GM06990 (cell line): ENCODE data around the gene BCL7B.

Source experiments
- DNase-seq: peaks from one replicate; pipeline ENCODE4 v3.0.0-alpha.2; 2011; ENCODE audit not compliant: insufficient read length; ENCODE audit errors: extremely low read depth
- H3K27me3 ChIP-seq: replicated peaks from 2 replicates; pipeline ENCODE4 v1.6.0; 2011; ENCODE audit warnings: low read length; ENCODE audit not compliant: control insufficient read depth, insufficient read depth
- H3K36me3 ChIP-seq: 2 replicates; pipeline ENCODE4 v1.5.1; 2011; ENCODE audit warnings: low read length; ENCODE audit not compliant: control insufficient read depth, insufficient read depth
- H3K4me3 ChIP-seq: replicated peaks from 2 replicates; pipeline ENCODE4 v1.5.1; 2011; ENCODE audit warnings: low read depth, mild to moderate bottlenecking, control low read depth, low read length
- CTCF ChIP-seq: IDR thresholded peaks from 2 replicates; pipeline ENCODE4 v1.5.1; 2011; ENCODE audit warnings: low read length, control low read depth, mild to moderate bottlenecking, inconsistent platforms; ENCODE audit not compliant: insufficient read depth, poor library complexity, severe bottlenecking

BCL7B gene

GRCh38 chr7:73573791-73574190, 16.3 kb upstream of the BCL7B start:
- TF ChIP-seq CTCF = no peak
- no peak for DNase-seq
- no peaks in the 10 kb centered on the region for H3K27me3 ChIP-seq
- peaks cover 39% of the 10 kb centered on the region for H3K36me3 ChIP-seq
- no peak overlapping the region for H3K4me3 ChIP-seq

- Histone ChIP-seq H3K27me3 (no peaks in the 10 kb centered on the region), H3K36me3 (peaks cover 41% of the 10 kb centered on the region), H3K4me3 (no peak overlapping the region)
- TF ChIP-seq CTCF = no peak
- DNase-seq = no peak
These were observed 15.8 kb upstream of the BCL7B start for GRCh38 chr7:73573276-73573675.

GRCh38 chr7:73572767-73573186, 15.3 kb upstream of the BCL7B start:
- peaks cover 41% of the 10 kb centered on the region for H3K36me3 ChIP-seq
- TF ChIP-seq CTCF = no peak
- no peak overlapping the region for H3K4me3 ChIP-seq
- no peak for DNase-seq
- H3K27me3 ChIP-seq = no peaks in the 10 kb centered on the region

- no peak for DNase-seq
- TF ChIP-seq CTCF = no peak
- Histone ChIP-seq H3K4me3 (no peak overlapping the region), H3K36me3 (peaks cover 41% of the 10 kb centered on the region), H3K27me3 (no peaks in the 10 kb centered on the region)
These were observed 13.5 kb upstream of the BCL7B start for GRCh38 chr7:73570977-73571376.

DNA sequence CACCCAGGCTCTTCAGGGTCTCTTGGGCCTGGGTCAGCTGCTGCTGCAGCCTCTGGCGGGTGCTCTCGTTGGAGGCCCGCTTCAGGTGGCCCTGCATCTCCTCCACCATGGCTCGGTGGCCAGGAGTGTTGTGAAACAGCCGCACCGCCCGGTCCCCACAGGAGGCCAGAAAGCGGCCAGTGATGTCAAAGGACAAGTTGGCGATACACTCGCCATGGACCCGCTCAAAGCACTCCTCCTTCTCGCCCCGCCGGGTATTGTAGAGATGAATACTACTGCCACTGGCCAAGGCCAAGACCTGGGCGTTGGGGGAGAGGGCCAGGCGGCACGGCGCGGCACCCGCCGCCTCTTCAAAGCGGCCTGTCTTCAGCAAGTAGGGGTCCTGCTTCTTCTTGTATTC, 13.0 kb upstream of the BCL7B start:
- Histone ChIP-seq H3K4me3 (no peak overlapping the region), H3K36me3 (peaks cover 41% of the 10 kb centered on the region), H3K27me3 (no peaks in the 10 kb centered on the region)
- TF ChIP-seq CTCF = no peak
- DNase-seq = no peak

- no peak for DNase-seq
- H3K36me3 ChIP-seq = peaks cover 33% of the 10 kb centered on the region
- TF ChIP-seq CTCF = no peak
These were observed 11.6 kb upstream of the BCL7B start for GRCh38 chr7:73569042-73569608.

More at GRCh38 chr7:73569042-73569608, 11.6 kb upstream of the BCL7B start:
- no peaks in the 10 kb centered on the region for H3K27me3 ChIP-seq
- H3K4me3 ChIP-seq = no peak overlapping the region
